Measurements from ENCODE around the gene IL36G.

GRCh38 chr2:113000436-113000835, 22.6 kb downstream of the IL36G start:
- TF ChIP-seq FOXK2 (IDR thresholded peaks at IDR 0.05): no peak
- no peak for TF ChIP-seq FOXM1 (IDR thresholded peaks at IDR 0.05; ENCODE audit: borderline replicate concordance)
- TF ChIP-seq PKNOX1 (IDR thresholded peaks at IDR 0.05): no peak
- TF ChIP-seq ARNT (IDR thresholded peaks at IDR 0.05): no peak

Data from HEK293T (cell line).